CD4-positive, CD25-positive, alpha-beta regulatory T cell (primary cell): ENCODE measurements around the gene KCTD11. TPM values are rescaled to one million over a fixed set of nuclear protein-coding genes. Genes with fewer than 3 reads are reported as not detected.

Experiments used
- ATAC-seq, 2 donors: fragments of 150-1000 bp; cut with Tn5 transposase; one replicate each; pipeline ENCODE4 v1.10.0; 2021; ENCODE audit warnings: low read depth in 2 of 2, moderate number of reproducible peaks in 2 of 2, moderate library complexity in 1 of 2
- DNase-seq, 3 donors: peaks; one replicate each; pipeline versions ENCODE4 v3.0.0 to v3.0.0-alpha.2; 2012 to 2022; ENCODE audit warnings: mixed read lengths in 1 of 3
- H3K27ac ChIP-seq: one replicate; pipeline ENCODE4 v1.7.0; 2013; ENCODE audit warnings: mild to moderate bottlenecking, low read length; ENCODE audit not compliant: insufficient read depth, poor library complexity, severe bottlenecking
- H3K27me3 ChIP-seq: one replicate; pipeline ENCODE4 v1.7.0; 2013; ENCODE audit warnings: low read length; ENCODE audit not compliant: control insufficient read depth, insufficient read depth
- H3K36me3 ChIP-seq: one replicate; pipeline ENCODE4 v1.7.0; 2013; ENCODE audit warnings: mild to moderate bottlenecking, low read length, moderate library complexity; ENCODE audit not compliant: control insufficient read depth, insufficient read depth
- H3K4me1 ChIP-seq: 2 replicates; pipeline ENCODE4 v1.7.0; 2013; ENCODE audit warnings: mild to moderate bottlenecking, low read length; ENCODE audit not compliant: insufficient read depth, control insufficient read depth, poor library complexity, severe bottlenecking
- H3K4me3 ChIP-seq: one replicate; pipeline ENCODE4 v1.7.0; 2013; ENCODE audit warnings: low read depth, mild to moderate bottlenecking, low read length, moderate library complexity
- H3K9me3 ChIP-seq, 2 experiments: 1 replicate in 1 of 2; 2 replicates in 1 of 2; pipeline ENCODE4 v1.7.0; 2013; ENCODE audit warnings: low read length in 2 of 2, mild to moderate bottlenecking in 1 of 2, moderate library complexity in 1 of 2; ENCODE audit not compliant: control insufficient read depth in 2 of 2
- H3K27ac Mint-ChIP-seq, 3 donors: one replicate each; pipeline ENCODE4 v1.8.0; 2020 to 2022; ENCODE audit warnings: mild to moderate bottlenecking in 3 of 3, mixed read lengths in 3 of 3, moderate library complexity in 2 of 3
- H3K27me3 Mint-ChIP-seq: one replicate; pipeline ENCODE4 v1.8.0; 2022; ENCODE audit warnings: mild to moderate bottlenecking, mixed read lengths
- H3K36me3 Mint-ChIP-seq: one replicate; pipeline ENCODE4 v1.8.0; 2020; ENCODE audit warnings: mixed read lengths
- H3K4me1 Mint-ChIP-seq, 4 donors: one replicate each; pipeline ENCODE4 v1.8.0; 2020 to 2022; ENCODE audit warnings: mixed read lengths in 4 of 4, mild to moderate bottlenecking in 1 of 4
- H3K4me3 Mint-ChIP-seq, 4 donors: one replicate each; pipeline ENCODE4 v1.8.0; 2020 to 2022; ENCODE audit warnings: mild to moderate bottlenecking in 4 of 4, mixed read lengths in 4 of 4, moderate library complexity in 3 of 4
- H3K9me3 Mint-ChIP-seq, 7 donors: one replicate each; pipeline ENCODE4 v1.8.0; 2020 to 2022; ENCODE audit warnings: mixed read lengths in 7 of 7, mild to moderate bottlenecking in 3 of 7, moderate library complexity in 2 of 7
- polyA plus RNA-seq, 4 donors: library from polyadenylated mRNA; unstranded; fragments of 300-500 nt; fragmentation: Illumina TruSeq; gene quantifications; one replicate each; pipeline ENCODE4 v1.2.3, GENCODE V29; 2021
- total RNA-seq: library from RNA; stranded (reverse); gene quantifications from one replicate; pipeline ENCODE4 v1.2.3, GENCODE V29; 2022

The KCTD11 gene
- total and polyA plus RNA-seq, 5 donors from 2014 or later: 1.3 to 4.0 (median 2.9) TPM

DNA sequence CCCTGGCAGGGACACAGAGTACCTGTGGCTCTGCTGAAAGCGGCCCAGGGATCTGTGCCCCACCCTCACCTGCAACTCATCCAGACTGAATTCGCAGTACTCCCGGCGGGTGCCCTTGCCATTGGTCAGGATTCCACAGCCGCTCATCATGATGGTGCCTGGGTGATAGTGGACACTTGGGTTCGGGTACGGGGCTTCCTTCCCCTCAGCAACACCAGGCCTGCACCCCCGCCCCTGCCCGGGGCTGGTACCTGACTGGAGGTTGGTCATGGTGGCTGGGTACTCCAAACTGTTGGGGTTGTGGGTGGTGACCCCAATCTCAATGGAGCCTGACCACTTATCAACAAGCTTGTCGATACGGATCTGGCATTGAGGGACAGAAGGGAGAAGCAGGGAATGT is 25.8 kb upstream of the KCTD11 start:
- Mint-ChIP-seq H3K27ac (no peak overlapping the region), H3K9me3 (no peaks in the 10 kb centered on the region), H3K27me3 (peaks cover 8% of the 10 kb centered on the region), H3K36me3 (peaks cover 9% of the 10 kb centered on the region), H3K4me3 (peak overlapping the region in 2 of 4 donors; percentile 46 to 66), H3K4me1 (peaks cover 11 to 39% (median 14%) of the 10 kb centered on the region in 4 donors)
- H3K27ac ChIP-seq: no peak overlapping the region
- H3K4me3 ChIP-seq: no peak overlapping the region
- peaks cover 31% of the 10 kb centered on the region for H3K36me3 ChIP-seq
- DNase-seq (no peak), ATAC-seq (no peak)
- H3K9me3 ChIP-seq: no peaks in the 10 kb centered on the region
- no peaks in the 10 kb centered on the region for H3K27me3 ChIP-seq
- H3K4me1 ChIP-seq: peaks cover 28% of the 10 kb centered on the region

DNA sequence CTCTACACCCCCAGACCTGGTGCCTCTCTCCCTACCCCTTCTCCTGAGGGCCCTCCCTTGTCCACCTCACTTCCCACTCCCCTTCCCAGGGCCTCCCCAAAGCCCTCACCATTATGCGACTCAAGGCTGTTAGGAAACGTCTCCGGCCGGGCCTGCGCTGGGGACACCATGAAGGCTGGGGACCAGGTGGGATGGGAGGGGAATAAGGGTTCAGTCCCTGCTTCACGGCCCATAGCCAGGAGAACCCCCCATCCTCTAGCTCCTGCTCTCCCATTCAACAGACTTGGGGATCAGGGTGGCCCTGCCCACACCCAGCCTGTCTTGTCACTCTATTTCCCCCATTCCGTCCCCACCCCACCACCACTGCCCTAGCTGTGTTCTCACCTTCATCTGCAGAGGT is 24.9 kb upstream of the KCTD11 start:
- Mint-ChIP-seq H3K4me3 (peak overlapping the region in 3 of 4 donors; percentile 50 to 94 (median 51)), H3K4me1 (peaks cover 11 to 42% (median 14%) of the 10 kb centered on the region in 4 donors), H3K27ac (peak overlapping the region in 1 of 3 donors; percentile 51), H3K27me3 (peaks cover 8% of the 10 kb centered on the region), H3K9me3 (no peaks in the 10 kb centered on the region), H3K36me3 (peaks cover 3% of the 10 kb centered on the region)
- ATAC-seq (no peak), DNase-seq (no peak)
- Histone ChIP-seq H3K4me3 (no peak overlapping the region), H3K27me3 (no peaks in the 10 kb centered on the region), H3K4me1 (peaks cover 31% of the 10 kb centered on the region), H3K27ac (no peak overlapping the region), H3K36me3 (peaks cover 23% of the 10 kb centered on the region), H3K9me3 (no peaks in the 10 kb centered on the region)

DNA sequence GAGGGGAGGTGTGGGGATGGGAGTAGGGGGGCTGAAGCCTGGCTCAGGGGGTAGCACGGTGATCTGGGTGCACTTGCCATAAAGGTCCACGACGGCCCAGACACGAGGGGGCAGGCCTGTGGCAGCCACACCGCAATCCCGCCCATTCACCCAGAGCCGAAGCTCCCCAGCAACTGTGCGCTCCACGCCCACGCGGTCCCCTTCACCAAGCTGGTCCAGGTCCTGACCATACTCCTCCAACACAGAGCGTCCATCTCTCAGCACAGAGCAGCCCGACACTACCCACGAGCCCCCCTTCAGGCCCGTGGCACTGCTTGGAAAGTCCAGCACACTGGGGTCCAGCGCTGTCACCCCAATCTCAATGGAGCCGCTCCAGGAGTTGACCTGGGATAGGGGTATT is 24.5 kb upstream of the KCTD11 start:
- H3K9me3 Mint-ChIP-seq: no peaks in the 10 kb centered on the region
- Histone ChIP-seq H3K9me3 (no peaks in the 10 kb centered on the region), H3K4me1 (peaks cover 36% of the 10 kb centered on the region), H3K27ac (no peak overlapping the region), H3K4me3 (no peak overlapping the region), H3K27me3 (no peaks in the 10 kb centered on the region), H3K36me3 (peaks cover 18% of the 10 kb centered on the region)
- peak overlapping the region; percentile 5 to 94 (median 68) for H3K4me3 Mint-ChIP-seq
- H3K27ac Mint-ChIP-seq: peak overlapping the region in 2 of 3 donors; percentile 46 to 98
- H3K27me3 Mint-ChIP-seq: peaks cover 8% of the 10 kb centered on the region
- DNase-seq: no peak
- peaks cover 3% of the 10 kb centered on the region for H3K36me3 Mint-ChIP-seq
- ATAC-seq: no peak
- H3K4me1 Mint-ChIP-seq: peaks cover 14 to 47% (median 18%) of the 10 kb centered on the region in 4 donors

DNA sequence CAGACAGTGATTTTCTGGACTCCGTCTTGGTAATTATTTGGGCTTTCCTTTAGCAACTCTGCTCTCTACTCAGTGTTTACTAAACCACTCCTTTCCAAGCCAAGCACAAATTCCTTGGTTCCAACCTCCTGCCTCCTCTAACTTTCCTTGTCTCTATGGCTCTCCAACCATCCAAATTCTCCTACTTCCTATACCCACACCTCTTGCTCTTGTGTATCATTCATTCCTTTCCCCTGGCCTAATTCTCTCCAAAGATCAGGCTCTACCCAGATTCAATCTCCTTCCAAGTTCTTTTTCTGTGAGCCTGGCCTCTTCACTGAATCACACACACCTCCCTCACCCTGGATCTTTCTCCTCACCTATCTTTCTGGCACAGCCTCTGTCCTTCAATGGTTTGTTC is 24.0 kb upstream of the KCTD11 start:
- Histone ChIP-seq H3K9me3 (no peaks in the 10 kb centered on the region), H3K36me3 (peaks cover 13% of the 10 kb centered on the region), H3K4me3 (no peak overlapping the region), H3K27me3 (no peaks in the 10 kb centered on the region), H3K4me1 (peaks cover 37% of the 10 kb centered on the region), H3K27ac (peak overlapping the region; percentile 31)
- ATAC-seq (no peak), DNase-seq (no peak)
- peaks cover 18 to 52% (median 22%) of the 10 kb centered on the region in 4 donors for H3K4me1 Mint-ChIP-seq
- peak overlapping the region; percentile 33 to 98 (median 76) for H3K27ac Mint-ChIP-seq
- H3K9me3 Mint-ChIP-seq: no peaks in the 10 kb centered on the region
- peaks cover 8% of the 10 kb centered on the region for H3K27me3 Mint-ChIP-seq
- H3K4me3 Mint-ChIP-seq: peak overlapping the region; percentile 84 to 94 (median 86)
- H3K36me3 Mint-ChIP-seq: peaks cover 3% of the 10 kb centered on the region

DNA sequence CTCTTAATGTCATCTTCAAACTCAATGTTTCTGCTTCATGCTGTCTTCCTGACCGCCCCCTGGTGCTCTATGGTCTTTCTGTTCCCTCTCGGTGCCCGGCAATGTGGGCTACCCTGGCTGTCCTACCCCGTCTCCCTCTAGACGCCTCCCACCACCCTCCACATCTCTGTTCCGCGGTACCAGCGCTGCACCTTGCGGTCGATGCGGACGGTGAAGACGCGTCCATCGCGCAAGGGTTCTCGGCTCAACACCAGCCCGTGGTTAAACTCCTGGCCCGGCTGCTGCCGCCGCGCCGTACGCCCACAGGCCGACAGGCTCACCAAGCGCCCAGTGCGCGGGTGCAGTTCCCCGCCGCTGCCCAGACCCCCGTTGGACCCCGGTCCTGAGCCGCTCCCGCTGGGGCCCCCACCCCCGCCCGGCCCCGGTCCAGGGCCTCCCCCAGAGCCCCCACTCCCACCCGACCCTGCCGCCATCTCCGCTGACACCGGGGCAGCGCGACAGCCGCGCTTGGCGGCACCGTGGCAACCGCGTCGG is 23.1 kb upstream of the KCTD11 start, which contains the start of gene NEURL4:
NEURL4 (minus strand) TSS at position 496 of the 534 bp plus-strand sequence; CDS start at position 473, 23 bp downstream.
- peak; percentile 2 for ATAC-seq
- peak within 1 kb of the TSS; percentile 77 for H3K4me3 ChIP-seq
- H3K9me3 Mint-ChIP-seq: no peaks in the 10 kb centered on the region
- no peaks in the 10 kb centered on the region for H3K27me3 ChIP-seq
- peaks cover 3% of the 10 kb centered on the region for H3K36me3 Mint-ChIP-seq
- H3K36me3 ChIP-seq: peaks cover 8% of the 10 kb centered on the region
- DNase-seq: peak in 1 of 3 donors; percentile 37
- H3K27me3 Mint-ChIP-seq: peaks cover 8% of the 10 kb centered on the region
- peak within 1 kb of the TSS; percentile 94 to 97 (median 96) for H3K4me3 Mint-ChIP-seq
- peaks cover 18 to 60% (median 26%) of the 10 kb centered on the region in 4 donors for H3K4me1 Mint-ChIP-seq
- H3K9me3 ChIP-seq: no peaks in the 10 kb centered on the region
- H3K27ac Mint-ChIP-seq: peak within 1 kb of the TSS; percentile 98 to 99 (median 98)
- H3K4me1 ChIP-seq: peaks cover 43% of the 10 kb centered on the region
- peak within 1 kb of the TSS; percentile 85 for H3K27ac ChIP-seq

DNA sequence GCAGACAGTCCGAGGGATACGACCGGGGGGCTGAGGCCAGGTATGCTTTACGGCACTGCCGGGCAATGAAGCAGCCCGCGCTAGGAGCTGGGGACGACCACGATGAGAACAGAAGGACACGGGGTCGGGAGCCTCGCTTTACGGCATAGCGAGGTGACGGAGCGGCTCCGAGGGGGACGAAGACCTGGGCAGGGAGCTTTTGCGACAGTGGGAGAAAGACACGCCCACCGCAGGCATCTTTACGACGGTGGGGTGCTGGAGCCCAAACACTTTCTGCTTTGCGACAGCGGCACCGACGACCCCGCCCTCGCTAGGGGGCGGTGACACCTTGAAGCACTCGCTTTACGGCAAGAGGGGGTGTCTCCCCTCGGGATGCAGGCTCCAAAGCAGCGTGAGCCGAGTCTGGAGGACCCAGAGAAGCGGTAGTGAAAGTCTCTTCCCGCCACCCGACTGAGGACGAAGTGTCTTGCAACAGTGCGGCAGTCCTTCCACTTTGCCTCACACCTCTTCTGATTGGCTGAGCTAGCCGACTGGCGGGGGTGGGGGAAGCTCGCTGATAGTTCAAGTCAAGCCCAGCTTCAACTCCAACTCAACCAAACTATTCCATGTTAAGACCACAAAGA is 22.5 kb upstream of the KCTD11 start:
- H3K36me3 ChIP-seq: peaks cover 8% of the 10 kb centered on the region
- H3K4me1 ChIP-seq: peaks cover 40% of the 10 kb centered on the region
- Mint-ChIP-seq H3K27ac (peak overlapping the region; percentile 98 to 99 (median 98)), H3K36me3 (peaks cover 3% of the 10 kb centered on the region), H3K4me1 (peaks cover 19 to 62% (median 26%) of the 10 kb centered on the region in 4 donors), H3K4me3 (peak overlapping the region; percentile 94 to 97 (median 96)), H3K27me3 (peaks cover 8% of the 10 kb centered on the region), H3K9me3 (no peaks in the 10 kb centered on the region)
- DNase-seq (peak; percentile 94 to 99 (median 97)), ATAC-seq (peak; percentile 69 to 72)
- H3K4me3 ChIP-seq: peak overlapping the region; percentile 77
- no peaks in the 10 kb centered on the region for H3K9me3 ChIP-seq
- H3K27me3 ChIP-seq: no peaks in the 10 kb centered on the region
- peak overlapping the region; percentile 85 for H3K27ac ChIP-seq

DNA sequence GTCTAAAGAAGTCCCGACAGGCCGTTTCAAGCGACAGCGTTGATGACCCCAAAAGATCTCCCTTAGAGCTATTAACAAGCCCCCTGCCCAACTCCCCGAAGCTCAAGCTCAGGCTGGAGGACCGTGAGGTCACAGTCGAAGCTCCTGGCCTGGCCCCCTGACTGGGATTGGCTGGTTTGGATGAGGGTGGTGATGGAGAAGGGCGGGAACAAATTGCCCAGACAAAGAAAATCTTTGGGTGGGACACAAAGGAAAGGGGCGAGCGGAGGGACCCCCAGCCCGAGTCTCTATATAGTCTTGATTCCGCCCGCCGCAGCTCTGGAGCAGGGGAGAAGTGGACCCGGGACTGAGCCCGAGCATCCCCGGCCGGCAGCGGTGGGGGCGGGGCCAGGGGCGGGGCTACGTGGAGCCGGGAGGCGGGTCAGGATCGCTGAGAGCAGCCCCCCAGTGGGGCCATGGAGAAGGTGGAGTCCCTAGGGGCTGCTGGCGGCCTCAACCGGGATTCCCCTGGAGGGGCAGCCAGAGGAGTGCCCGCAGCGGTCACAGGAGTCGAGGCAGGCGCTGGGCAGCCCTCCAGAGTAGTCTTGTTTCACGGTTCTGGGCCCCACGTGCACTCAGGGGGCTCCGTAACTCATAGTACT is 21.8 kb upstream of the KCTD11 start:
- peaks cover 8% of the 10 kb centered on the region for H3K36me3 ChIP-seq
- peak overlapping the region; percentile 77 for H3K4me3 ChIP-seq
- H3K4me1 Mint-ChIP-seq: peaks cover 19 to 66% (median 27%) of the 10 kb centered on the region in 4 donors
- peak overlapping the region; percentile 98 to 99 (median 98) for H3K27ac Mint-ChIP-seq
- peak; percentile 56 for ATAC-seq
- H3K4me1 ChIP-seq: peaks cover 45% of the 10 kb centered on the region
- H3K27me3 ChIP-seq: no peaks in the 10 kb centered on the region
- H3K27me3 Mint-ChIP-seq: peaks cover 8% of the 10 kb centered on the region
- H3K9me3 Mint-ChIP-seq: no peaks in the 10 kb centered on the region
- H3K4me3 Mint-ChIP-seq: peak overlapping the region; percentile 94 to 97 (median 96)
- peak overlapping the region; percentile 85 for H3K27ac ChIP-seq
- peaks cover 3% of the 10 kb centered on the region for H3K36me3 Mint-ChIP-seq
- DNase-seq: peak; percentile 68 to 90 (median 83)
- no peaks in the 10 kb centered on the region for H3K9me3 ChIP-seq
